ENCODE data around the gene RFT1. TPM values are rescaled to one million over a fixed set of nuclear protein-coding genes. Genes with fewer than 3 reads are reported as not detected.
"Not testable (repeated sequence)": the region's sequence is repeated elsewhere in the genome, so short reads cannot be mapped to it uniquely, and the experiment has no call there.

RFT1 gene
- total RNA-seq, 2 experiments from 2014 or later = 8.5 to 10.2 TPM

GRCh38 chr3:53151870-53152660 is 21.8 kb upstream of the RFT1 start:
- H3K27me3 ChIP-seq (ENCODE audit: control insufficient read depth in 1 of 2, insufficient read depth in 2 of 2, low read length in 2 of 2) = peaks cover 25 to 28% of the 10 kb centered on the region in 2 experiments
- H3K36me3 ChIP-seq (ENCODE audit: insufficient read depth, low read length) = no peaks in the 10 kb centered on the region
- peaks cover 28% of the 10 kb centered on the region for H3K27me3 Mint-ChIP-seq
- POLR2A ChIA-PET = no interaction called here
- H3K4me1 Mint-ChIP-seq (ENCODE audit: low read depth) = no peaks in the 10 kb centered on the region
- H3K9me3 Mint-ChIP-seq = no peaks in the 10 kb centered on the region
- H3K36me3 Mint-ChIP-seq (ENCODE audit: low read depth) = no peaks in the 10 kb centered on the region
- H3K27ac Mint-ChIP-seq = no peak overlapping the region
- DNase-seq (no peak), ATAC-seq (ENCODE audit: poor library complexity) (no peak)
- H3K9me3 ChIP-seq (ENCODE audit: control insufficient read depth in 1 of 2, insufficient read depth in 1 of 2, low read length in 2 of 2) = peaks cover 0 to 3% of the 10 kb centered on the region in 2 experiments
- CTCF ChIA-PET = no interaction called here
- H3K4me3 Mint-ChIP-seq = no peak overlapping the region
- no peak overlapping the region for H3K27ac ChIP-seq (ENCODE audit: low read depth in 1 of 2, low read length in 2 of 2)
- TF ChIP-seq CTCF (IDR thresholded peaks at IDR 0.05) = no peak
- H3K4me1 ChIP-seq (ENCODE audit: insufficient read depth, low read length) = peaks cover 3% of the 10 kb centered on the region
- intact Hi-C loops (cut with DNase I, micrococcal nuclease) = no loop called here
- H3K4me3 ChIP-seq (ENCODE audit: low read length) = no peak overlapping the region

GRCh38 chr3:53151465-53151864 is 21.2 kb upstream of the RFT1 start:
- Histone ChIP-seq H3K9me3 (ENCODE audit: control insufficient read depth in 1 of 2, insufficient read depth in 1 of 2, low read length in 2 of 2) (peaks cover 0 to 3% of the 10 kb centered on the region in 2 experiments), H3K4me1 (ENCODE audit: insufficient read depth, low read length) (peaks cover 3% of the 10 kb centered on the region), H3K36me3 (ENCODE audit: insufficient read depth, low read length) (no peaks in the 10 kb centered on the region), H3K27me3 (ENCODE audit: control insufficient read depth in 1 of 2, insufficient read depth in 2 of 2, low read length in 2 of 2) (peaks cover 21 to 23% of the 10 kb centered on the region in 2 experiments), H3K4me3 (ENCODE audit: low read length) (no peak overlapping the region), H3K27ac (ENCODE audit: low read depth in 1 of 2, low read length in 2 of 2) (no peak overlapping the region)
- Mint-ChIP-seq H3K4me1 (ENCODE audit: low read depth) (no peaks in the 10 kb centered on the region), H3K36me3 (ENCODE audit: low read depth) (no peaks in the 10 kb centered on the region), H3K4me3 (no peak overlapping the region), H3K9me3 (no peaks in the 10 kb centered on the region), H3K27me3 (peaks cover 28% of the 10 kb centered on the region), H3K27ac (no peak overlapping the region)
- CTCF ChIA-PET = no interaction called here
- DNase-seq (no peak), ATAC-seq (ENCODE audit: poor library complexity) (no peak)
- POLR2A ChIA-PET = no interaction called here
- TF ChIP-seq CTCF (IDR thresholded peaks at IDR 0.05) = no peak
- intact Hi-C loops (cut with DNase I, micrococcal nuclease) = no loop called here

- ATAC-seq (ENCODE audit: poor library complexity); H3K4me1 Mint-ChIP-seq (ENCODE audit: low read depth); H3K27ac Mint-ChIP-seq; H3K9me3 Mint-ChIP-seq; H3K9me3 ChIP-seq (ENCODE audit: control insufficient read depth in 1 of 2, insufficient read depth in 1 of 2, low read length in 2 of 2); intact Hi-C loops (cut with DNase I, micrococcal nuclease); DNase-seq; H3K4me1 ChIP-seq (ENCODE audit: insufficient read depth, low read length); H3K4me3 Mint-ChIP-seq; H3K4me3 ChIP-seq (ENCODE audit: low read length); H3K36me3 ChIP-seq (ENCODE audit: insufficient read depth, low read length); CTCF ChIA-PET; POLR2A ChIA-PET; H3K36me3 Mint-ChIP-seq (ENCODE audit: low read depth); H3K27ac ChIP-seq (ENCODE audit: low read depth in 1 of 2, low read length in 2 of 2): not testable (repeated sequence)
- peaks cover 28% of the 10 kb centered on the region for H3K27me3 Mint-ChIP-seq
- H3K27me3 ChIP-seq (ENCODE audit: control insufficient read depth in 1 of 2, insufficient read depth in 2 of 2, low read length in 2 of 2) = peaks cover 18 to 23% of the 10 kb centered on the region in 2 experiments
Measured at GRCh38 chr3:53151086-53151438, 20.8 kb upstream of the RFT1 start.
